Measurements from ENCODE around the gene CHMP1B.

Gene CHMP1B

GRCh38 chr18:11883153-11883552 lies 31.9 kb downstream of the CHMP1B start:
- Histone ChIP-seq H3K4me1 (ENCODE audit: low read length) (no peaks in the 10 kb centered on the region), H3K9ac (ENCODE audit: low read length) (no peak overlapping the region), H3K4me3 (ENCODE audit: low read length) (no peak overlapping the region), H3K27me3 (replicated peaks; ENCODE audit: insufficient read depth, low read length) (no peaks in the 10 kb centered on the region), H3K36me3 (replicated peaks; ENCODE audit: insufficient read depth, low read length) (no peaks in the 10 kb centered on the region), H3K9me3 (replicated peaks; ENCODE audit: insufficient read depth, low read length) (no peaks in the 10 kb centered on the region), H2AFZ (ENCODE audit: low read length) (no peak overlapping the region), H3K27ac (ENCODE audit: low read length) (no peak overlapping the region), H4K20me1 (ENCODE audit: insufficient read depth, low read length) (no peaks in the 10 kb centered on the region), H3K79me2 (ENCODE audit: low read length) (no peaks in the 10 kb centered on the region), H3K4me2 (ENCODE audit: low read depth, low read length) (no peak overlapping the region), H3F3A (ENCODE audit: insufficient read depth, low read length) (no peaks in the 10 kb centered on the region), H3K9me2 (replicated peaks; ENCODE audit: insufficient read depth, low read length) (no peaks in the 10 kb centered on the region)
- no peak for DNase-seq
- TF ChIP-seq EZH2phosphoT487 (IDR thresholded peaks at IDR 0.05; ENCODE audit: low read length) (no peak), CTCF (IDR thresholded peaks at IDR 0.05; ENCODE audit: low read length) (no peak), EZH2 (optimal IDR thresholded peaks at IDR 0.05; ENCODE audit: low read depth, low read length) (no peak)

GRCh38 chr18:11884396-11885030 lies 33.3 kb downstream of the CHMP1B start:
- H3F3A ChIP-seq (ENCODE audit: insufficient read depth, low read length) = no peaks in the 10 kb centered on the region
- TF ChIP-seq EZH2phosphoT487 (IDR thresholded peaks at IDR 0.05; ENCODE audit: low read length) (no peak), CTCF (IDR thresholded peaks at IDR 0.05; ENCODE audit: low read length) (no peak), EZH2 (optimal IDR thresholded peaks at IDR 0.05; ENCODE audit: low read depth, low read length) (no peak)
- no peaks in the 10 kb centered on the region for H3K27me3 ChIP-seq (replicated peaks; ENCODE audit: insufficient read depth, low read length)
- DNase-seq = no peak
- H3K4me1 ChIP-seq (ENCODE audit: low read length) = no peaks in the 10 kb centered on the region
- H3K4me2 ChIP-seq (ENCODE audit: low read depth, low read length) = no peak overlapping the region
- H2AFZ ChIP-seq (ENCODE audit: low read length) = no peak overlapping the region
- H3K27ac ChIP-seq (ENCODE audit: low read length) = no peak overlapping the region
- H3K9ac ChIP-seq (ENCODE audit: low read length) = no peak overlapping the region
- H3K9me3 ChIP-seq (replicated peaks; ENCODE audit: insufficient read depth, low read length) = no peaks in the 10 kb centered on the region
- no peaks in the 10 kb centered on the region for H4K20me1 ChIP-seq (ENCODE audit: insufficient read depth, low read length)
- no peaks in the 10 kb centered on the region for H3K36me3 ChIP-seq (replicated peaks; ENCODE audit: insufficient read depth, low read length)
- H3K4me3 ChIP-seq (ENCODE audit: low read length) = no peak overlapping the region
- no peaks in the 10 kb centered on the region for H3K79me2 ChIP-seq (ENCODE audit: low read length)
- no peaks in the 10 kb centered on the region for H3K9me2 ChIP-seq (replicated peaks; ENCODE audit: insufficient read depth, low read length)

- Histone ChIP-seq H3K4me1 (ENCODE audit: low read length) (no peaks in the 10 kb centered on the region), H3F3A (ENCODE audit: insufficient read depth, low read length) (no peaks in the 10 kb centered on the region), H3K9ac (ENCODE audit: low read length) (no peak overlapping the region), H3K4me2 (ENCODE audit: low read depth, low read length) (no peak overlapping the region), H3K36me3 (replicated peaks; ENCODE audit: insufficient read depth, low read length) (no peaks in the 10 kb centered on the region), H3K9me2 (replicated peaks; ENCODE audit: insufficient read depth, low read length) (no peaks in the 10 kb centered on the region), H2AFZ (ENCODE audit: low read length) (no peak overlapping the region), H3K9me3 (replicated peaks; ENCODE audit: insufficient read depth, low read length) (no peaks in the 10 kb centered on the region), H3K4me3 (ENCODE audit: low read length) (no peak overlapping the region), H4K20me1 (ENCODE audit: insufficient read depth, low read length) (no peaks in the 10 kb centered on the region), H3K27me3 (replicated peaks; ENCODE audit: insufficient read depth, low read length) (no peaks in the 10 kb centered on the region), H3K27ac (ENCODE audit: low read length) (no peak overlapping the region), H3K79me2 (ENCODE audit: low read length) (no peaks in the 10 kb centered on the region)
- no peak for TF ChIP-seq EZH2 (optimal IDR thresholded peaks at IDR 0.05; ENCODE audit: low read depth, low read length)
- no peak for TF ChIP-seq EZH2phosphoT487 (IDR thresholded peaks at IDR 0.05; ENCODE audit: low read length)
- TF ChIP-seq CTCF (IDR thresholded peaks at IDR 0.05; ENCODE audit: low read length) = no peak
- DNase-seq = no peak
Observed at GRCh38 chr18:11885278-11885947, 34.2 kb downstream of the CHMP1B start.

Measured in MM.1S (cell line).